ENCODE measurements around the gene ISL2.

ISL2 gene

GRCh38 chr15:76328106-76328696, 8.4 kb upstream of the ISL2 start:
- no peak for DNase-seq

DNA sequence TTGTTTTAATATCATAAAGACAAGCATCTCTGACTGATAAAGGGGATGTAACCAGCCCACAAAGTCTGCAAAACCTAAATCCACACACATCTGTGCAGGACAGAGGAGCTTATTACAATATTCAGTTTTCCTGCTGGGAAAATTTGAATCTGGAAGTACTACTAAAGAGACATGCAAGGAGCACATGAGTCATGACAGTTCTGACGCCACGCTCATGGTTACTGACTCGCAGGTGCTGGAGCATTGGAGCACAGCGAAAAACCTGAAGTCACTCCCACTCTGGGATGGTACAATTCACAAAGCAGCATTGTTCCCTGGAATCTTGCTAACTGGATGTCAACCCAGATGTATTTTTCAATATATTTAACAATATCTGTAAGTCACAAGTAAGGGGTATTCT, 7.6 kb upstream of the ISL2 start:
- DNase-seq = no peak

GRCh38 chr15:76330080-76330680, 6.4 kb upstream of the ISL2 start:
- peak; percentile 29 to 31 for DNase-seq

DNA sequence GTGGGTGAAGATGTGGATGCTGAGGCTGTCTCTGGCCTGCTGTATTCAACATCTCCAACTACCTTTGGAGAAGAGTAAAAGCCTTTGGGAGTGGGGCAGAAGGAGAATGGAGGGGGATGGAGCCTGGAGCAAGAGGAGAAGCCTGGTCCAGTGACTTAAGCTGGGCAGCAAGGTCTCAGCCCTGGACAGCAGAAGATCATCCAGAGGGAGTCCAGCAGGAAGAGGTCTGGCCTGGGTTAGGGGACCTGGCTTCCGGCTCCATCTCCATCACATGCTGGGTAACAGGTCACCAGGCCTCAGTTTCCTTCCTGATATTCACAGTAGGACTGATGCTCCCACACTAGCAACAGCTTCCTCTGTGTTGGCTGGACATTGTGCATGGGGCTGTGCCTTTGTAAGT, 3.8 kb upstream of the ISL2 start:
- DNase-seq = no peak

GRCh38 chr15:76333309-76333708, 3.3 kb upstream of the ISL2 start:
- DNase-seq = no peak

DNA sequence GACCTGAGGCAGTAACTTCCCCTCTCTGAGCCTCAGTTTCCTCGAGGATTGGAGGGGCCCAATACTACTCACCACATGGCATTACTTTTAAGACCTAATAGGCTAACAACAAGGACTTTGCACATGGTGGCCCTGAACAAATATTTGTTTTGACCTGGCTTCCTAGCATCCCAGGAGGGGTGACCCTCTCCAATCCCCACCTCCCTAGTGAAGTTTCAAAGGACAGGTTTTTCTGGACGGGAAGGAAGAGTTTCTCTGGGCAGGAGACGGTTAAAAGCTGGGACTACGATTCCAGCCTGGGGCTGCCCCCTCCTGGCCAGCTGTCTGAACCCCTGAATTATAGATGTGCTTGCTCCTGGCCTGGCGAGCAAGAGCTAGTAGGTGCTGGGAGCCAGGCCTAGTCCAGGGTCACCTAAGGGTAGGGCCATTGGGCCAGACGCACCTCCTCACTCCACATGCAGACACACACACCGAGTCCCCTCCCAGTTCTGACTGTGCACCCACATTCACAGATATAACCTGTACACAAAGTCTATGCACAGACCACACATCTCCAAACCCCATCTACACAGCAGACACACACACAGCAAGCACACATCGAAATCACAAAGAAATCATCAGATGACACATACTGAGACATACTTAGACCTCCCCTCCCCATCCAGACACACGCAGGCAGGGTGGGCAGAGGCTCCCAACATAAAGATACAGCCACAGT, 2.7 kb upstream of the ISL2 start:
- no peak for DNase-seq

DNA sequence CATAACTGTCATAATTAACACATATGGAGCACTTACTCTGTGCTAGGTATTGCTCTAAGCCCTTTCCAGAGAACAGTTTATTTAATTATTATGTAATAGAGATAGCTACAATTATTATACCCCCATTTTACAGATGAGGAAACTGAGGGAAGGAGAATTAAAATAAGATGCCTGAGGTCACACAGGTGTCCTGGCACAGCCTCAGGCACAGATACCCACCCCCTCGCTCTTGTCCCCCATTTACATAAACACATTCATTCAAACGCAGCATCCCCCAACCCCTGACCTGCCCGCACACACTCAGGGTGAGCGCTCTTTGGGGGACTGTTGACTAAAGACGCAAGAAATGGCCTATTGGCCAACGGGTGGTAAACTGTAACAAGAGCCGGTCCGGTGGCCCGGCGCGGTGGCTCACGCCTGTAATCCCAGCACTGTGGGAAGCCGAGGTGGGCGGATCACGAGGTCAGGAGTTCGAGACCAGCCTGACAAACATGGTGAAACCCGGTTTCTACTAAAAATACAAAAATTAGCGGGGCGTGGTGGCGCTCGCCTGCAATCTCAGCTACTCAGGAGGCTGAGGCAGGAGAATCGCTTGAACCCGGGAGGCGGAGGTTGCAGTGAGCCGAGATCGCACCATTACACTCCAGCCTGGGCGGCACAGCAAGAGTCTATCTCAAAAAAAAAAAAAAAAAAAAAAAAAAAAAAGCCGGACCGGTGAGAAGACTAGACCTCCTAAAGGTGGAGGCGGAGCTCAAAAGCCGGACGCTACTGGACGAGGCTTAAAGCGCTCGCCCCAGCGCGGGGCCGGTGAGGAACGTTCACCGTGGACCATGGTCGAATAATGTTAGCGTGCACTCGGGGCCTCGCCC, 1.9 kb upstream of the ISL2 start:
- DNase-seq = no peak

GRCh38 chr15:76335307-76336253, 993 bp upstream of the ISL2 start:
- DNase-seq = no peak

GRCh38 chr15:76337059-76337695, 604 bp downstream of the ISL2 start:
- DNase-seq = no peak

DNA sequence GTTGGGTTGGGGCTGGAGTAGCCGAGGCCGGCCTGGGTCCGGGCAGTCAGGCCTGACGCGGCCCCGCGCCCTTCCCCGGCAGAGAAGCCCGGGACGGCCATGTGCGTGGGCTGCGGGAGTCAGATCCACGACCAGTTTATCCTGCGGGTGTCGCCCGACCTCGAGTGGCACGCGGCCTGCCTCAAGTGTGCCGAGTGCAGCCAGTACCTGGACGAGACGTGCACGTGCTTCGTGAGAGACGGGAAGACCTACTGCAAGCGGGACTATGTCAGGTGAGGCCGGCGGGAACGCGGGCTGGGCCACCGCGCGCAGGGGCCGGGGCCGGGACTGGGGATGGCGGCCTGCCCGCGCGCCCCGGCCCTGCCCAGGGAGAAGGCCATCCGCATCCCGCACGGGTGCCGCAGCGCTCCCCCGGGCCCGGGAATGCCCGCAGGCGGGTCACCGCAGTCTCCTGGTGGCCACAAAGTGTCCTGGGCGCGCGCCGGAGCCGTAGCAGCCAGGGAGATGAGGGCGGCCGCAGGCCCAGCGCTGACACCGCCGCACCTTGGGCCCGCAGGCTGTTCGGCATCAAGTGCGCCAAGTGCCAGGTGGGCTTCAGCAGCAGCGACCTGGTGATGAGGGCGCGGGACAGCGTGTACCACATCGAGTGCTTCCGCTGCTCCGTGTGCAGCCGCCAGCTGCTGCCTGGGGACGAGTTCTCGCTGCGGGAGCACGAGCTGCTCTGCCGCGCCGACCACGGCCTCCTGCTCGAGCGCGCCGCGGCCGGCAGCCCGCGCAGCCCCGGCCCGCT, 1.3 kb downstream of the ISL2 start:
- DNase-seq = no peak

DNA sequence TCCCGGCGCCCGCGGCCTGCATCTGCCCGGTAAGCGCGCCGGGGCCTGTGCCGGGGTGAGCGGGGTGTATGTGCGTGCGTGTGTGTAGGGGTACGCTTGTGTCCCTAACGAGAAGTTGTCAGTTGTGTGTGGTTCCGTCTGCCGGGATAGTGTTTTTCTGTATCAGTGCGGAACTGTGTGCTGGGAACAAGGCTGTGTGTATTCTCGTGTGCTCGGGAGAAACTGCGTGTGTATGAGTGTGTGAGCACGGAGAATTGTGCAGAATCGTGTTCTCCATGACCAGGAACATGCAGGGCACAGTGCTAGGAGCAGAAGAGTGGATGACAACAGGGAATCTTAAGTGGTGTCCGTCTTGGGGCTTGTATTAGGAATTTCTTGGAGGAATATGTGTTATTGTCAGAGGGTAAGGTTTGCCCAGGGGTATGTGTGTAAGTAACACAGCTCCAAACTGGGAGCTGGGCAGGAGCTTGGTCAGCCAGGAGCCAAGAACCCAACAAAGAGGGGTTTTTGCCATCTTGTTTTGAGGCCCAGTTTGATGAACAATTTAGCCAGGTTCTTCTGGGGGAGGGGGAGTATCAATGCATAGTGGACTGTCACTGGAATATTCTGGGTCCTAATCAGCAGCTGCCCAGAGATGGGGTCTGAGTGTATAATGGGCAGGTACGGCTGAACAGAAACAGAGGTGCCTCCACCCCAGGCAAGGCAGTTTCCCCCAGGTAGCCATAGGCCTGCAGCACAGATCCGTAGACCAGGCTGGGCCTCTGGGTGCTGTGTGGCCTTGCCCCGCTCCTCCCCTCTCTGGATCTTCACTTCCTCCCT, 2.1 kb downstream of the ISL2 start:
- DNase-seq = no peak

- no peak for DNase-seq
These were observed 3.0 kb downstream of the ISL2 start for GRCh38 chr15:76339305-76340197.

DNA sequence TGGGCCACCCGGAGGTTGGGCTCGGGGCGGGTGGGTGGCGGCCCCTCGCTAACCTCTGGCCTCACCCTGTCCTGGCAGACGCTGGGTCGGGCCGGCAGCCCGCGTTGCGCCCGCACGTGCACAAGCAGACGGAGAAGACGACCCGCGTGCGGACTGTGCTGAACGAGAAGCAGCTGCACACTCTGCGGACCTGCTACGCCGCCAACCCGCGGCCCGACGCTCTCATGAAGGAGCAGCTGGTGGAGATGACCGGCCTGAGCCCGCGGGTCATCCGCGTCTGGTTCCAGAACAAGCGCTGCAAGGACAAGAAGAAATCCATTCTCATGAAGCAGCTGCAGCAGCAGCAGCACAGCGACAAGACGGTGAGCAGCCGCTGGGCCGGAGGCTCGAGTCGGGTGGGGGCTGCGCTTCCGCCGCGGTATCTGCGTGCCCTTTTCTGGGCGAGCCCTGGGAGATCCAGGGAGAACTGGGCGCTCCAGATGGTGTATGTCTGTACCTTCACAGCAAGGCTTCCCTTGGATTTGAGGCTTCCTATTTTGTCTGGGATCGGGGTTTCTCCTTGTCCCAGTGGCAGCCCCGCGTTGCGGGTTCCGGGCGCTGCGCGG, 3.7 kb downstream of the ISL2 start:
- DNase-seq = no peak

- DNase-seq = no peak
These were observed 4.3 kb downstream of the ISL2 start for GRCh38 chr15:76340803-76341365.

DNA sequence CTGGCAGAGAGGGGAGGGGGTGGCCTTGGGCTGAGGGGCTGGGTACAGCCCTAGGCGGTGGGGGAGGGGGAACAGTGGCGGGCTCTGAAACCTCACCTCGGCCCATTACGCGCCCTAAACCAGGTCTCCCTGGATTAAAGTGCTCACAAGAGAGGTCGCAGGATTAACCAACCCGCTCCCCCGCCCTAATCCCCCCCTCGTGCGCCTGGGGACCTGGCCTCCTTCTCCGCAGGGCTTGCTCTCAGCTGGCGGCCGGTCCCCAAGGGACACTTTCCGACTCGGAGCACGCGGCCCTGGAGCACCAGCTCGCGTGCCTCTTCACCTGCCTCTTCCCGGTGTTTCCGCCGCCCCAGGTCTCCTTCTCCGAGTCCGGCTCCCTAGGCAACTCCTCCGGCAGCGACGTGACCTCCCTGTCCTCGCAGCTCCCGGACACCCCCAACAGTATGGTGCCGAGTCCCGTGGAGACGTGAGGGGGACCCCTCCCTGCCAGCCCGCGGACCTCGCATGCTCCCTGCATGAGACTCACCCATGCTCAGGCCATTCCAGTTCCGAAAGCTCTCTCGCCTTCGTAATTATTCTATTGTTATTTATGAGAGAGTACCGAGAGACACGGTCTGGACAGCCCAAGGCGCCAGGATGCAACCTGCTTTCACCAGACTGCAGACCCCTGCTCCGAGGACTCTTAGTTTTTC, 4.9 kb downstream of the ISL2 start:
- DNase-seq = no peak

GRCh38 chr15:76342058-76342381, 5.4 kb downstream of the ISL2 start:
- DNase-seq = no peak

- DNase-seq = no peak
These were observed 6.0 kb downstream of the ISL2 start for GRCh38 chr15:76342382-76343201.
